Uterus (tissue), 4 donors: ENCODE measurements around the gene C1orf198. TPM values are rescaled to one million over a fixed set of nuclear protein-coding genes. Genes with fewer than 3 reads are reported as not detected.

ENCODE experiments used
- DNase-seq, 2 donors: peaks; one replicate each; pipeline ENCODE4 v3.0.0-alpha.2; 2019 to 2020
- H3K27ac ChIP-seq, 2 donors: fragments of 200-600 bp; sonication (generic); 1 replicate in 1 of 2; 2 replicates in 1 of 2; pipeline ENCODE4 v1.5.1; 2016 to 2018
- H3K27me3 ChIP-seq, 2 donors: fragments of 200-600 bp; sonication (generic); one replicate each; pipeline ENCODE4 v1.5.1; 2018 to 2019; ENCODE audit warnings: control low read depth in 1 of 2
- H3K36me3 ChIP-seq, 2 donors: fragments of 200-600 bp; sonication (generic); one replicate each; pipeline ENCODE4 v1.5.1; 2019; ENCODE audit warnings: control low read depth in 1 of 2
- H3K4me1 ChIP-seq, 2 donors: fragments of 200-600 bp; sonication (generic); one replicate each; pipeline ENCODE4 v1.5.1; 2018 to 2019; ENCODE audit warnings: control low read depth in 1 of 2
- H3K4me3 ChIP-seq, 2 donors: fragments of 200-600 bp; sonication (generic); 1 replicate in 1 of 2; 2 replicates in 1 of 2; pipeline ENCODE4 v1.5.1; 2018 to 2019; ENCODE audit warnings: mild to moderate bottlenecking in 1 of 2
- H3K9me3 ChIP-seq, 2 donors: fragments of 200-600 bp; sonication (generic); one replicate each; pipeline ENCODE4 v1.5.1; 2019; ENCODE audit warnings: control low read depth in 1 of 2
- POLR2A ChIP-seq, 2 donors: fragments of 450-650 bp; IDR thresholded peaks; one replicate each; pipeline ENCODE4 v1.6.1; 2016; ENCODE audit warnings: antibody characterized with exemption in 2 of 2, mild to moderate bottlenecking in 1 of 2, moderate library complexity in 1 of 2
- intact Hi-C: fragments of 100-400 bp; cut with DNase I; formaldehyde crosslinking; loops from one replicate; pipeline ENCODE4 v1.15.1; 2023; ENCODE audit warnings: low total_unique reads
- total RNA-seq, 4 donors: library from RNA; depleted of rRNA in 3 of 4; stranded (reverse); fragments of >200 nt in 3 of 4; gene quantifications; one replicate each; pipeline versions ENCODE4 v1.1.0 to v1.2.4, GENCODE V29; 2014 to 2023
- TF ChIP-seq, protein P1 (sequence below), 4 experiments: fragments of 200-600 bp in 2 of 4; fragments of 450-650 bp in 2 of 4; sonication (generic) in 2 of 4; IDR thresholded peaks; one replicate each; pipeline ENCODE4 v1.5.1; 2016 to 2019; ENCODE audit warnings: antibody characterized with exemption in 4 of 4, mild to moderate bottlenecking in 2 of 4, moderate library complexity in 1 of 4
- donor health status: DM: yes; HTN: yes; CAD: no.

The C1orf198 gene
- total RNA-seq, 4 donors from 2014 or later = 41.0 to 80.0 (median 60.8) TPM

- Histone ChIP-seq H3K9me3 (no peaks in the 10 kb centered on the region), H3K27me3 (no peaks in the 10 kb centered on the region), H3K4me1 (peaks cover 0 to 24% of the 10 kb centered on the region in 2 donors), H3K36me3 (no peaks in the 10 kb centered on the region), H3K4me3 (peak overlapping the region; percentile 46 to 79), H3K27ac (peak overlapping the region; percentile 83 to 85)
- TF ChIP-seq, protein P1, sequence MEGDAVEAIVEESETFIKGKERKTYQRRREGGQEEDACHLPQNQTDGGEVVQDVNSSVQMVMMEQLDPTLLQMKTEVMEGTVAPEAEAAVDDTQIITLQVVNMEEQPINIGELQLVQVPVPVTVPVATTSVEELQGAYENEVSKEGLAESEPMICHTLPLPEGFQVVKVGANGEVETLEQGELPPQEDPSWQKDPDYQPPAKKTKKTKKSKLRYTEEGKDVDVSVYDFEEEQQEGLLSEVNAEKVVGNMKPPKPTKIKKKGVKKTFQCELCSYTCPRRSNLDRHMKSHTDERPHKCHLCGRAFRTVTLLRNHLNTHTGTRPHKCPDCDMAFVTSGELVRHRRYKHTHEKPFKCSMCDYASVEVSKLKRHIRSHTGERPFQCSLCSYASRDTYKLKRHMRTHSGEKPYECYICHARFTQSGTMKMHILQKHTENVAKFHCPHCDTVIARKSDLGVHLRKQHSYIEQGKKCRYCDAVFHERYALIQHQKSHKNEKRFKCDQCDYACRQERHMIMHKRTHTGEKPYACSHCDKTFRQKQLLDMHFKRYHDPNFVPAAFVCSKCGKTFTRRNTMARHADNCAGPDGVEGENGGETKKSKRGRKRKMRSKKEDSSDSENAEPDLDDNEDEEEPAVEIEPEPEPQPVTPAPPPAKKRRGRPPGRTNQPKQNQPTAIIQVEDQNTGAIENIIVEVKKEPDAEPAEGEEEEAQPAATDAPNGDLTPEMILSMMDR (IDR thresholded peaks at IDR 0.05) = no peak
- no peak for TF ChIP-seq POLR2A (IDR thresholded peaks at IDR 0.05)
- no peak for DNase-seq
- intact Hi-C loops = no loop called here
These were observed 1.9 kb downstream of the C1orf198 start for GRCh38 chr1:230866171-230867070.

DNA sequence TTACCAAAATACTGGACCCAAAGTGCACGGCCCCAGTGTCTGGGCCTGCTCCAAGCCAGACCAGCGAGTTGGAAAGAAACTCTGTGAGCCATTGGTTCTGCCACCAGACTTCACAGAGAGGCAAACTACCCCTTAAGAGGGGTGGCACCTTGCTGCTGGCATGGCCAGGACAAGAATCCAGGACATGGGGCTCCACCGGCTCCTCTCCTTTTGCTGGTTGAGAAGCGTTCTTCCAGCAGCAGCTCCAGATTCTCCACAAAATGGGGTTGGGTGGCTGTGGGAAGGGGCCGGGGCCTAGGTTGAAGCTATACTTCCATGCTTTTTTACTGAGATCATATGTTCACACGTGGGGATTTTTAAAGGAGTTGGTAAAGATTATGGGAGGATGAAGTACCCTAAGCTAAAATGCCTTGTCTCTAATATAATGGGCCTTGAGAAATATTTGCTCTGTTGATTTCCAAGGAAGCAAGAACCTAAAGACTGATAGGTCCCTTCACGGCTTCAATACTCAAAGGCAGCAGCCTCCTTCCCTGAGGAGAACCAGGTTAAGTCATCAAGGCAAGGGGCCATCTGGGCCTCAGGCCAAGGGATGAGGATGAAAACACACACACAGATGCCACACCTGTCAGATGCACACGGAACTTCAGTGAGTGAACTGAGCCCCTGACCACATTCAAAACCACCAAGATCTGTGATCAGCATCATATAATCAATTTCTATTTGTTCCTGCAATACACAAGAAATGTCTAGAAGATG, 3.1 kb downstream of the C1orf198 start:
- intact Hi-C loops = no loop called here
- TF ChIP-seq, protein P1 (IDR thresholded peaks at IDR 0.05) = no peak
- no peak for TF ChIP-seq POLR2A (IDR thresholded peaks at IDR 0.05)
- Histone ChIP-seq H3K27me3 (no peaks in the 10 kb centered on the region), H3K36me3 (no peaks in the 10 kb centered on the region), H3K4me1 (peaks cover 0 to 24% of the 10 kb centered on the region in 2 donors), H3K27ac (peak overlapping the region; percentile 23 to 85), H3K4me3 (no peak overlapping the region), H3K9me3 (no peaks in the 10 kb centered on the region)
- DNase-seq = no peak

DNA sequence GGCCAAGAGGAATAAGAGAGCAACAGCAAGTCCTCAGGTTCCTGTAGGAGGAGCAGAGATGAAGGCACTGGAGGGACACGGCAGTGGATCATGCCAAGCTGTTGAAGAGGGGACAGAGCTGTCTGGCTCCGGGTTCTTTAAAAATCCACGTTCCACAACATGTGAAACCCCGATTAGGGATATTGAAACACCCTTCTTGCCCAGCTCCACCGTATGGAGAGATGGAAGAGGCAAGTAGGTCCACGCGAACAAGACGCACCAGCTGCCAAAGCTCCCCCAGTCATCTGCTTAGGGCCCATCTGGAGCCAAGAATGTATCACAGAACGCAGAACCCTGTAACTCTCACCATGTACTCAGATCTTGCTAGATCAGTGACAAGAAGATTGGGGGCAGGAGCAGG, 3.9 kb downstream of the C1orf198 start:
- no peak for DNase-seq
- Histone ChIP-seq H3K27ac (peak overlapping the region in 1 of 2 donors; percentile 59), H3K36me3 (no peaks in the 10 kb centered on the region), H3K27me3 (no peaks in the 10 kb centered on the region), H3K9me3 (no peaks in the 10 kb centered on the region), H3K4me1 (peaks cover 0 to 28% of the 10 kb centered on the region in 2 donors), H3K4me3 (no peak overlapping the region)
- intact Hi-C loops = no loop called here
- no peak for TF ChIP-seq POLR2A (IDR thresholded peaks at IDR 0.05)
- TF ChIP-seq, protein P1 (IDR thresholded peaks at IDR 0.05) = no peak

GRCh38 chr1:230863449-230863848, 4.9 kb downstream of the C1orf198 start:
- DNase-seq = no peak
- Histone ChIP-seq H3K4me3 (no peak overlapping the region), H3K4me1 (peaks cover 0 to 33% of the 10 kb centered on the region in 2 donors), H3K9me3 (no peaks in the 10 kb centered on the region), H3K27me3 (no peaks in the 10 kb centered on the region), H3K27ac (peak overlapping the region; percentile 20 to 38), H3K36me3 (no peaks in the 10 kb centered on the region)
- TF ChIP-seq, protein P1 (IDR thresholded peaks at IDR 0.05) = no peak
- no peak for TF ChIP-seq POLR2A (IDR thresholded peaks at IDR 0.05)
- intact Hi-C loops = no loop called here
